ENCODE results near the gene PKD2.
A peak's percentile ranks its signal among the peaks of the same experiment; 100 is the strongest.

Gene PKD2

GRCh38 chr4:88002786-88003185 is 4.6 kb upstream of the PKD2 start:
- no peak overlapping the region for H3K4me3 ChIP-seq (replicated peaks in 1 of 2; ENCODE audit: low read depth in 2 of 2, low read length in 2 of 2)
- no peak for TF ChIP-seq CTCF (IDR thresholded peaks at IDR 0.05; ENCODE audit: low read depth, low read length)
- peak in 1 of 2 donors; percentile 23 for DNase-seq (ENCODE audit: low read depth in 2 of 2)

- no peak for TF ChIP-seq CTCF (IDR thresholded peaks at IDR 0.05; ENCODE audit: low read depth, low read length)
- no peak for DNase-seq (ENCODE audit: low read depth in 2 of 2)
These were observed 4.2 kb upstream of the PKD2 start for GRCh38 chr4:88003261-88003660.

GRCh38 chr4:88005076-88005475 is 2.4 kb upstream of the PKD2 start:
- peak; percentile 58 to 77 for DNase-seq (ENCODE audit: low read depth in 2 of 2)
- no peak overlapping the region for H3K4me3 ChIP-seq (replicated peaks in 1 of 2; ENCODE audit: low read depth in 2 of 2, low read length in 2 of 2)
- no peak for TF ChIP-seq CTCF (IDR thresholded peaks at IDR 0.05; ENCODE audit: low read depth, low read length)

More at GRCh38 chr4:88003261-88003660, 4.2 kb upstream of the PKD2 start:
- H3K4me3 ChIP-seq (replicated peaks in 1 of 2; ENCODE audit: low read depth in 2 of 2, low read length in 2 of 2) = no peak overlapping the region

GRCh38 chr4:88005946-88006345 is 1.5 kb upstream of the PKD2 start:
- no peak overlapping the region for H3K4me3 ChIP-seq (replicated peaks in 1 of 2; ENCODE audit: low read depth in 2 of 2, low read length in 2 of 2)
- TF ChIP-seq CTCF (IDR thresholded peaks at IDR 0.05; ENCODE audit: low read depth, low read length) = no peak
- DNase-seq (ENCODE audit: low read depth in 2 of 2) = no peak

GRCh38 chr4:88006956-88007303 is 505 bp upstream of the PKD2 start:
- peak in 1 of 2 donors; percentile 25 for DNase-seq (ENCODE audit: low read depth in 2 of 2)
- no peak for TF ChIP-seq CTCF (IDR thresholded peaks at IDR 0.05; ENCODE audit: low read depth, low read length)
- peak overlapping the region; percentile 43 to 82 for H3K4me3 ChIP-seq (replicated peaks in 1 of 2; ENCODE audit: low read depth in 2 of 2, low read length in 2 of 2)

GRCh38 chr4:88008122-88008742 is 797 bp downstream of the PKD2 start:
- TF ChIP-seq CTCF (IDR thresholded peaks at IDR 0.05; ENCODE audit: low read depth, low read length) = no peak
- DNase-seq (ENCODE audit: low read depth in 2 of 2) = peak; percentile 57 to 58
- peak overlapping the region; percentile 75 to 82 for H3K4me3 ChIP-seq (replicated peaks in 1 of 2; ENCODE audit: low read depth in 2 of 2, low read length in 2 of 2)

GRCh38 chr4:88008743-88009171 is 1.3 kb downstream of the PKD2 start:
- DNase-seq (ENCODE audit: low read depth in 2 of 2) = peak in 1 of 2 donors; percentile 47
- no peak for TF ChIP-seq CTCF (IDR thresholded peaks at IDR 0.05; ENCODE audit: low read depth, low read length)
- peak overlapping the region; percentile 75 to 82 for H3K4me3 ChIP-seq (replicated peaks in 1 of 2; ENCODE audit: low read depth in 2 of 2, low read length in 2 of 2)
